IMR-90 (cell line): ENCODE results near the gene POLD3. TPM values are rescaled to one million over a fixed set of nuclear protein-coding genes. Genes with fewer than 3 reads are reported as not detected.

ENCODE experiments used
- ATAC-seq: fragments of 200-7000 bp; cut with Tn5 transposase; 2 replicates; pipeline ENCODE4 v1.9.1; 2020; ENCODE audit warnings: low read depth, mild to moderate bottlenecking, moderate library complexity
- BruUV-seq: library from RNA; stranded (reverse); fragments of 400-500 nt; replicated peaks from 2 replicates; lab custom pipeline; 2021; lab: Mats Ljungman, UMichigan
- CTCF ChIA-PET: fragments of 300-600 bp; formaldehyde crosslinking; extraction: SDS; loops from one replicate; lab custom pipeline; 2021; ENCODE audit warnings: antibody characterized with exemption; lab: Yijun Ruan, JAX
- POLR2A ChIA-PET: fragments of 300-600 bp; sonication (Branson Sonifier 250); formaldehyde crosslinking; loops from one replicate; lab custom pipeline; 2022; ENCODE audit warnings: antibody characterized with exemption; ENCODE audit not compliant: unreplicated experiment; lab: Charles Lee
- DNase-seq: peaks from one replicate; pipeline ENCODE4 v3.0.0; 2013
- H2AFZ ChIP-seq: replicated peaks from 2 replicates; pipeline ENCODE3; 2013; ENCODE audit warnings: low read length, mild to moderate bottlenecking; ENCODE audit not compliant: poor library complexity
- H2AK5ac ChIP-seq: 2 replicates; pipeline ENCODE4 v1.6.1; 2013; ENCODE audit warnings: low read depth, low read length, inconsistent platforms
- H2AK9ac ChIP-seq: replicated peaks from 2 replicates; pipeline ENCODE3; 2013; ENCODE audit warnings: mild to moderate bottlenecking, low read depth, low read length, moderate library complexity; ENCODE audit not compliant: poor library complexity
- H2BK120ac ChIP-seq: 2 replicates; pipeline ENCODE4 v1.6.1; 2013; ENCODE audit warnings: low read depth, low read length, inconsistent platforms
- H2BK15ac ChIP-seq: 3 replicates; pipeline ENCODE4 v1.6.1; 2013; ENCODE audit warnings: low read depth, low read length, inconsistent platforms
- H2BK20ac ChIP-seq: 2 replicates; pipeline ENCODE4 v1.6.1; 2013; ENCODE audit warnings: low read depth, mild to moderate bottlenecking, inconsistent platforms, low read length, moderate library complexity
- H2BK5ac ChIP-seq: 2 replicates; pipeline ENCODE4 v1.6.1; 2013; ENCODE audit warnings: mild to moderate bottlenecking, low read depth, low read length, inconsistent platforms; ENCODE audit not compliant: poor library complexity, severe bottlenecking
- H3K14ac ChIP-seq: replicated peaks from 2 replicates; pipeline ENCODE4 v1.6.1; 2013; ENCODE audit warnings: low read depth, low read length, inconsistent platforms
- H3K18ac ChIP-seq: 2 replicates; pipeline ENCODE4 v1.6.1; 2013; ENCODE audit warnings: low read depth, low read length, control low read depth
- H3K23ac ChIP-seq: 2 replicates; pipeline ENCODE4 v1.6.1; 2013; ENCODE audit warnings: low read depth, low read length, inconsistent platforms
- H3K27ac ChIP-seq: 2 replicates; pipeline ENCODE4 v1.5.1; 2013; ENCODE audit warnings: mild to moderate bottlenecking, control low read depth, low read length; ENCODE audit not compliant: insufficient read depth
- H3K27me3 ChIP-seq: 2 replicates; pipeline ENCODE4 v1.6.1; 2013; ENCODE audit warnings: low read length; ENCODE audit not compliant: control insufficient read depth, insufficient read depth
- H3K36me3 ChIP-seq: 2 replicates; pipeline ENCODE4 v1.6.1; 2013; ENCODE audit warnings: low read length, mixed read lengths; ENCODE audit not compliant: control insufficient read depth, insufficient read depth
- H3K4ac ChIP-seq: 2 replicates; pipeline ENCODE4 v1.6.1; 2013; ENCODE audit warnings: low read depth, low read length, inconsistent platforms
- H3K4me1 ChIP-seq: 2 replicates; pipeline ENCODE4 v1.6.1; 2013; ENCODE audit warnings: low read length, mixed read lengths; ENCODE audit not compliant: control insufficient read depth, insufficient read depth
- H3K4me2 ChIP-seq: 2 replicates; pipeline ENCODE4 v1.6.1; 2013; ENCODE audit warnings: low read depth, mild to moderate bottlenecking, control low read depth, low read length, moderate library complexity
- H3K4me3 ChIP-seq: 2 replicates; pipeline ENCODE4 v1.5.1; 2013; ENCODE audit warnings: low read depth, mild to moderate bottlenecking, control low read depth, low read length, moderate library complexity; ENCODE audit not compliant: insufficient read depth
- H3K56ac ChIP-seq: 2 replicates; pipeline ENCODE4 v1.6.1; 2013; ENCODE audit warnings: low read length, inconsistent platforms; ENCODE audit not compliant: insufficient read depth; ENCODE audit errors: extremely low read depth
- H3K79me1 ChIP-seq, 2 experiments: 2 replicates each; pipeline ENCODE4 v1.6.1; 2013; ENCODE audit warnings: low read length in 2 of 2, inconsistent platforms in 1 of 2, low read depth in 1 of 2
- H3K9ac ChIP-seq: 2 replicates; pipeline ENCODE4 v1.6.1; 2013; ENCODE audit warnings: low read depth, low read length, control low read depth
- H3K9me1 ChIP-seq: 2 replicates; pipeline ENCODE4 v1.6.1; 2013; ENCODE audit warnings: low read length, inconsistent platforms; ENCODE audit not compliant: insufficient read depth
- H3K9me3 ChIP-seq: 2 replicates; pipeline ENCODE4 v1.6.1; 2013; ENCODE audit warnings: low read length; ENCODE audit not compliant: control insufficient read depth, insufficient read depth
- H4K20me1 ChIP-seq: 2 replicates; pipeline ENCODE4 v1.6.1; 2013; ENCODE audit warnings: low read length, inconsistent platforms; ENCODE audit not compliant: insufficient read depth
- H4K5ac ChIP-seq: 2 replicates; pipeline ENCODE4 v1.6.1; 2013; ENCODE audit warnings: mild to moderate bottlenecking, low read depth, low read length, control low read depth
- H4K8ac ChIP-seq, 2 experiments: 2 replicates each; pipeline ENCODE4 v1.6.1; 2013; ENCODE audit warnings: low read depth in 2 of 2, low read length in 2 of 2, control low read depth in 1 of 2, inconsistent platforms in 1 of 2
- H4K91ac ChIP-seq: 2 replicates; pipeline ENCODE4 v1.6.1; 2013; ENCODE audit warnings: low read depth, low read length, inconsistent platforms; ENCODE audit not compliant: insufficient read depth
- BHLHE40 ChIP-seq: fragments of 150-350 bp; IDR thresholded peaks from 2 replicates; pipeline ENCODE4 v1.6.1; 2016; ENCODE audit warnings: mild to moderate bottlenecking, low read depth, low read length
- CEBPB ChIP-seq: IDR thresholded peaks from 2 replicates; pipeline ENCODE4 v1.6.1; 2012; ENCODE audit warnings: low read depth, low read length, improper control_type of control experiment
- CHD1 ChIP-seq: IDR thresholded peaks from 2 replicates; pipeline ENCODE4 v1.6.1; 2012; ENCODE audit warnings: low read depth, low read length, improper control_type of control experiment
- ELK1 ChIP-seq: fragments of 150-350 bp; IDR thresholded peaks from 2 replicates; pipeline ENCODE4 v1.6.1; 2016; ENCODE audit warnings: low read depth, mild to moderate bottlenecking, low read length, moderate library complexity, borderline replicate concordance
- FOS ChIP-seq: fragments of 150-350 bp; IDR thresholded peaks from 2 replicates; pipeline ENCODE4 v1.6.1; 2016; ENCODE audit warnings: low read depth, low read length
- MAFK ChIP-seq: IDR thresholded peaks from 2 replicates; pipeline ENCODE4 v1.6.1; 2012; ENCODE audit warnings: low read depth, low read length, improper control_type of control experiment
- MAZ ChIP-seq: IDR thresholded peaks from 2 replicates; pipeline ENCODE4 v1.6.1; 2012; ENCODE audit warnings: low read depth, mild to moderate bottlenecking, low read length, improper control_type of control experiment, moderate library complexity, borderline replicate concordance
- MXI1 ChIP-seq: IDR thresholded peaks from 2 replicates; pipeline ENCODE4 v1.6.1; 2012; ENCODE audit warnings: low read depth, mild to moderate bottlenecking, low read length, moderate library complexity, borderline replicate concordance
- NFE2L2 ChIP-seq: fragments of 150-350 bp; IDR thresholded peaks from 2 replicates; pipeline ENCODE4 v1.6.1; 2016; ENCODE audit warnings: low read depth, mild to moderate bottlenecking, low read length
- POLR2A ChIP-seq: IDR thresholded peaks from 2 replicates; pipeline ENCODE4 v1.6.1; 2012; ENCODE audit warnings: mild to moderate bottlenecking, low read depth, low read length
- RAD21 ChIP-seq: IDR thresholded peaks from 2 replicates; pipeline ENCODE4 v1.6.1; 2012; ENCODE audit warnings: low read length, improper control_type of control experiment
- RCOR1 ChIP-seq: IDR thresholded peaks from 2 replicates; pipeline ENCODE4 v1.6.1; 2012; ENCODE audit warnings: mild to moderate bottlenecking, low read length, improper control_type of control experiment; ENCODE audit not compliant: insufficient replicate concordance
- RFX5 ChIP-seq: IDR thresholded peaks from 2 replicates; pipeline ENCODE4 v1.8.0; 2012; ENCODE audit warnings: low read depth, mild to moderate bottlenecking, low read length, moderate library complexity
- SMC3 ChIP-seq: fragments of 150-350 bp; IDR thresholded peaks from 2 replicates; pipeline ENCODE4 v1.6.1; 2016; ENCODE audit warnings: low read depth, mild to moderate bottlenecking, antibody characterized with exemption, low read length, moderate library complexity
- USF2 ChIP-seq: fragments of 150-350 bp; IDR thresholded peaks from 2 replicates; pipeline ENCODE4 v1.6.1; 2017; ENCODE audit warnings: mild to moderate bottlenecking, antibody characterized with exemption, low read length, low read depth
- WGBS, 2 experiments: methylation state at CpG; one replicate each; pipeline versions ENCODE4 v1.1.5 to v1.1.7; 2013; ENCODE audit warnings: missing lambda C conversion rate in 2 of 2; ENCODE audit not compliant: insufficient read length in 1 of 2; ENCODE audit errors: extremely low coverage in 2 of 2; 5-methylcytosine and 5-hydroxymethylcytosine counted together
- dilution Hi-C: fragments of 300-500 bp; cut with HindIII; formaldehyde crosslinking; loops from one replicate; pipeline ENCODE4 v1.14.3; 2018; ENCODE audit warnings: low sequenced_read_pairs; ENCODE audit not compliant: unreplicated experiment
- in situ Hi-C: fragments of 300-500 bp; cut with MboI; formaldehyde crosslinking; loops from 3 replicates; pipeline ENCODE4 v1.14.3; 2019; ENCODE audit warnings: low sequenced_read_pairs, inconsistent platforms, mixed read lengths
- intact Hi-C: fragments of 100-400 bp; cut with micrococcal nuclease; formaldehyde crosslinking; loops from 2 replicates; pipeline ENCODE4 v1.10.0; 2022
- polyA plus RNA-seq, 3 experiments: library from polyadenylated mRNA; depleted of rRNA; stranded (reverse); fragments of >200 nt; gene quantifications; 2 replicates each; pipeline ENCODE4 v1.2.3, GENCODE V29; 2012; ENCODE audit warnings: low replicate concordance in 1 of 3
- total RNA-seq: library from RNA; depleted of rRNA; stranded (reverse); fragments of >200 nt; gene quantifications from 2 replicates; pipeline ENCODE4 v1.2.3, GENCODE V29; 2012
- TF ChIP-seq, protein P1 (sequence below): conservative IDR thresholded peaks from 2 replicates; pipeline ENCODE4 v1.5.1; 2012; ENCODE audit warnings: mild to moderate bottlenecking, low read depth, low read length, improper control_type of control experiment

POLD3 gene
- total and polyA plus RNA-seq, 2 of the 4 experiments (the other 2 are of a cell fraction) = 9.1 to 9.2 TPM

DNA sequence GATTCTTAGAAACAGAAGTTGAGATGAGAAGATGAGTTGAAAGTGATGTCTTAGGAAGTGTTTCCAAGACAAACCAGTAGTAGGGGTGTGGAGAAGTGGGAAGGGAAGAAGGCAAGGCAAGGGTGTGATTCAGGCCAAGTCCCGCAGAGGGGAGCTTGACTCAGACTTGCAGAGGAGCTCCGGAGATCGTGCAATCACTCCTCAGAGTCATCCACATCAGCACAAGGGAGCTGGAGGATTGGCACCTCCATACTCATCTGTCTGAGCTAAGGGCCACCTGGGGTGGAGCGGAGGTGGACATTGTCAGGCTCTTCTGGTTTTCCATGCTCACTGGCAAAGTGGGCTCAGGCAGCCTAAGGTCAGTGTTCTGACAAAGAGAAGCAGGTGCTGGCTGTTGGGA, 94.4 kb downstream of the POLD3 start:
- no peak overlapping the region for H3K4me2 ChIP-seq
- peak; percentile 82 for DNase-seq

More for the DNA sequence above, 94.4 kb downstream of the POLD3 start:
- Histone ChIP-seq H4K91ac (no peak overlapping the region), H3K9me1 (peaks cover 17% of the 10 kb centered on the region), H3K14ac (peak overlapping the region; percentile 22; the same call in 1 of the 2 replicates), H3K18ac (peak overlapping the region; percentile 42; the same call in 1 of the 2 replicates), H3K4me3 (no peak overlapping the region), H4K5ac (peak overlapping the region; percentile 88; the same call in 1 of the 2 replicates), H3K9me3 (peaks cover 3% of the 10 kb centered on the region; the same call in 1 of the 2 replicates), H3K36me3 (no peaks in the 10 kb centered on the region), H3K4me1 (peaks cover 25% of the 10 kb centered on the region), H2BK5ac (peak overlapping the region; percentile 79), H2BK20ac (no peak overlapping the region), H2AK9ac (no peak overlapping the region), H2AK5ac (peak overlapping the region; percentile 77; the same call in 1 of the 2 replicates), H2AFZ (peak overlapping the region; percentile 24), H4K8ac (0 out of 4 replicates have a peak overlapping the region, but pooled peaks of 1 of the 2 experiments have one; percentile 17), H2BK15ac (peak overlapping the region; percentile 25; the same call in 1 of the 3 replicates), H2BK120ac (peak overlapping the region; percentile 30; the same call in 1 of the 2 replicates), H3K27me3 (no peaks in the 10 kb centered on the region), H4K20me1 (no peaks in the 10 kb centered on the region), H3K27ac (no peak overlapping the region), H3K79me1 (no peaks in the 10 kb centered on the region), H3K4ac (peak overlapping the region; percentile 25; the same call in 1 of the 2 replicates), H3K56ac (no peak overlapping the region), H3K9ac (no peak overlapping the region), H3K23ac (no peak overlapping the region)
- no CpG with 5 or more reads among the region's 4 CpGs for WGBS, 2 experiments
- CTCF ChIA-PET = interaction anchor here (0.6 to 2.4 kb wide), 3 partner anchors 15 to 285 kb away, joined by 3 to 9 read pairs (median 6); no protein-coding TSS in a partner anchor
- dilution Hi-C loops = no loop called here
- in situ Hi-C loops = no loop called here
- peak; percentile 27 for ATAC-seq
- POLR2A ChIA-PET = no interaction called here
- intact Hi-C loops = no loop called here
- TF ChIP-seq MAFK = no peak
- no peak for TF ChIP-seq BHLHE40
- no peak for TF ChIP-seq MXI1
- peak; percentile 7; the same call in 1 of the 2 replicates for TF ChIP-seq SMC3
- TF ChIP-seq RFX5 = no peak
- TF ChIP-seq ELK1 = no peak
- TF ChIP-seq NFE2L2 = no peak
- 0 out of 2 replicates have a peak, but pooled peaks have one; percentile 4 for TF ChIP-seq FOS
- TF ChIP-seq, protein P1, sequence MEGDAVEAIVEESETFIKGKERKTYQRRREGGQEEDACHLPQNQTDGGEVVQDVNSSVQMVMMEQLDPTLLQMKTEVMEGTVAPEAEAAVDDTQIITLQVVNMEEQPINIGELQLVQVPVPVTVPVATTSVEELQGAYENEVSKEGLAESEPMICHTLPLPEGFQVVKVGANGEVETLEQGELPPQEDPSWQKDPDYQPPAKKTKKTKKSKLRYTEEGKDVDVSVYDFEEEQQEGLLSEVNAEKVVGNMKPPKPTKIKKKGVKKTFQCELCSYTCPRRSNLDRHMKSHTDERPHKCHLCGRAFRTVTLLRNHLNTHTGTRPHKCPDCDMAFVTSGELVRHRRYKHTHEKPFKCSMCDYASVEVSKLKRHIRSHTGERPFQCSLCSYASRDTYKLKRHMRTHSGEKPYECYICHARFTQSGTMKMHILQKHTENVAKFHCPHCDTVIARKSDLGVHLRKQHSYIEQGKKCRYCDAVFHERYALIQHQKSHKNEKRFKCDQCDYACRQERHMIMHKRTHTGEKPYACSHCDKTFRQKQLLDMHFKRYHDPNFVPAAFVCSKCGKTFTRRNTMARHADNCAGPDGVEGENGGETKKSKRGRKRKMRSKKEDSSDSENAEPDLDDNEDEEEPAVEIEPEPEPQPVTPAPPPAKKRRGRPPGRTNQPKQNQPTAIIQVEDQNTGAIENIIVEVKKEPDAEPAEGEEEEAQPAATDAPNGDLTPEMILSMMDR = no peak
- TF ChIP-seq MAZ = no peak
- no peak for TF ChIP-seq RCOR1
- peak; percentile 55 for TF ChIP-seq CEBPB
- no peak for TF ChIP-seq CHD1
- no peak; the same call in 1 of the 2 replicates for TF ChIP-seq RAD21
- TF ChIP-seq POLR2A = no peak
- no peak for TF ChIP-seq USF2
- BruUV-seq = no TSS peak
